HepG2 (cell line): ENCODE results near the gene OST4. TPM values are rescaled to one million over a fixed set of nuclear protein-coding genes. Genes with fewer than 3 reads are reported as not detected.

Experiments used
- BATF2 ChIP-seq: sonication (generic); formaldehyde crosslinking; IDR thresholded peaks from 2 replicates; pipeline ENCODE4 v1.8.0; 2022; ENCODE audit warnings: mild to moderate bottlenecking, missing genetic modification reagents, moderate library complexity
- CENPX ChIP-seq: sonication (generic); formaldehyde crosslinking; IDR thresholded peaks from 2 replicates; pipeline ENCODE4 v1.9.0; 2021; ENCODE audit warnings: mild to moderate bottlenecking, missing genetic modification reagents, moderate library complexity
- HNRNPL ChIP-seq: fragments of 200-400 bp; formaldehyde crosslinking; IDR thresholded peaks from 2 replicates; pipeline ENCODE4 v1.6.1; 2017; ENCODE audit warnings: mild to moderate bottlenecking, low read depth, low read length
- POGK ChIP-seq: sonication (generic); formaldehyde crosslinking; conservative IDR thresholded peaks from 2 replicates; pipeline ENCODE4 v1.8.0; 2022; ENCODE audit warnings: mild to moderate bottlenecking, moderate library complexity, missing genetic modification reagents
- SMAD9 ChIP-seq: sonication (generic); formaldehyde crosslinking; IDR thresholded peaks from 2 replicates; pipeline ENCODE4 v1.5.1; 2020; ENCODE audit warnings: mild to moderate bottlenecking, missing genetic modification reagents
- SP1 ChIP-seq, 2 experiments: fragments of 450-650 bp in 1 of 2; sonication (generic) in 1 of 2; formaldehyde crosslinking in 1 of 2; IDR thresholded peaks; 2 replicates each; pipeline versions ENCODE4 v1.4.0 to v1.6.1; 2016 to 2020; ENCODE audit warnings: missing genetic modification reagents in 1 of 2
- STAT5B ChIP-seq: sonication (generic); formaldehyde crosslinking; IDR thresholded peaks from 2 replicates; pipeline ENCODE4 v1.4.0; 2020; ENCODE audit warnings: missing genetic modification reagents
- XBP1 ChIP-seq: sonication (generic); formaldehyde crosslinking; IDR thresholded peaks from 2 replicates; pipeline ENCODE4 v1.5.0; 2020; ENCODE audit warnings: missing genetic modification reagents
- ZBTB42 ChIP-seq: sonication (generic); formaldehyde crosslinking; IDR thresholded peaks from 2 replicates; pipeline ENCODE4 v1.5.0; 2020; ENCODE audit warnings: mild to moderate bottlenecking, missing genetic modification reagents
- ZBTB43 ChIP-seq: sonication (generic); formaldehyde crosslinking; conservative IDR thresholded peaks from 2 replicates; pipeline ENCODE4 v1.4.0; 2020; ENCODE audit warnings: missing genetic modification reagents
- ZMAT5 ChIP-seq: sonication (generic); formaldehyde crosslinking; IDR thresholded peaks from 2 replicates; pipeline ENCODE4 v1.5.0; 2020; ENCODE audit warnings: mild to moderate bottlenecking, low read depth, missing genetic modification reagents, borderline replicate concordance
- ZMYM2 ChIP-seq: sonication (generic); formaldehyde crosslinking; IDR thresholded peaks from 2 replicates; pipeline ENCODE4 v1.8.0; 2022; ENCODE audit warnings: mild to moderate bottlenecking, missing genetic modification reagents
- ZNF138 ChIP-seq: sonication (generic); formaldehyde crosslinking; IDR thresholded peaks from 2 replicates; pipeline ENCODE4 v1.5.0; 2020; ENCODE audit warnings: mild to moderate bottlenecking, low read depth, missing genetic modification reagents
- ZNF232 ChIP-seq: sonication (generic); formaldehyde crosslinking; IDR thresholded peaks from 2 replicates; pipeline ENCODE4 v1.4.0; 2020; ENCODE audit warnings: missing genetic modification reagents, borderline replicate concordance
- ZNF282 ChIP-seq: fragments of 450-650 bp; IDR thresholded peaks from 2 replicates; pipeline ENCODE4 v1.6.1; 2018; ENCODE audit not compliant: partially characterized antibody
- ZNF33A ChIP-seq: sonication (generic); formaldehyde crosslinking; IDR thresholded peaks from 2 replicates; pipeline ENCODE4 v1.5.1; 2020; ENCODE audit warnings: missing genetic modification reagents, mild to moderate bottlenecking, moderate library complexity, borderline replicate concordance
- ZNF34 ChIP-seq: sonication (generic); formaldehyde crosslinking; IDR thresholded peaks from 2 replicates; pipeline ENCODE4 v1.4.0; 2020; ENCODE audit warnings: mild to moderate bottlenecking, missing genetic modification reagents, borderline replicate concordance
- ZNF468 ChIP-seq: sonication (generic); formaldehyde crosslinking; IDR thresholded peaks from 2 replicates; pipeline ENCODE4 v1.8.0; 2022; ENCODE audit warnings: mild to moderate bottlenecking, moderate library complexity, missing genetic modification reagents
- ZSCAN12 ChIP-seq: sonication (generic); formaldehyde crosslinking; IDR thresholded peaks from 2 replicates; pipeline ENCODE4 v1.9.0; 2021; ENCODE audit warnings: mild to moderate bottlenecking, missing genetic modification reagents
- ZSCAN5A ChIP-seq: sonication (generic); formaldehyde crosslinking; IDR thresholded peaks from 2 replicates; pipeline ENCODE4 v1.8.0; 2022; ENCODE audit warnings: mild to moderate bottlenecking, missing genetic modification reagents, borderline replicate concordance
- polyA plus RNA-seq, 8 experiments: library from polyadenylated mRNA; depleted of rRNA in 3 of 8; stranded (reverse) in 7 of 8; unstranded in 1 of 8; fragments of >200 nt; fragmentation: Illumina TruSeq in 4 of 8; extraction: Trizol in 4 of 8; gene quantifications; 2 replicates each; pipeline versions ENCODE4 v1.2.1 to v1.2.3, GENCODE V29; 2011 to 2016; ENCODE audit warnings: low read depth in 4 of 8, missing spikeins in 1 of 8, mixed read lengths in 1 of 8; ENCODE audit not compliant: insufficient read depth in 1 of 8
- total RNA-seq, 5 experiments: library from RNA; depleted of rRNA; stranded (reverse); fragments of >200 nt; fragmentation: Illumina TruSeq; extraction: Trizol; gene quantifications; 2 replicates each; pipeline ENCODE4 v1.2.3, GENCODE V29; 2016; ENCODE audit warnings: low read depth in 1 of 5

The OST4 gene
- total and polyA plus RNA-seq, 2 of the 13 experiments (the other 11 are each of a cell fraction or from before 2014, with no cell fraction given), result 498 to 584 TPM

- 0 out of 2 replicates have a peak, but pooled peaks have one; percentile 91 for TF ChIP-seq ZSCAN5A (CRISPR knock-in tag)
- 0 out of 2 replicates have a peak, but pooled peaks have one; percentile 36 for TF ChIP-seq HNRNPL
- TF ChIP-seq SMAD9 (CRISPR knock-in tag), result peak; percentile 91; the same call in 1 of the 2 replicates
- peak; percentile 97 for TF ChIP-seq ZNF138 (CRISPR knock-in tag)
- peak; percentile 95 for TF ChIP-seq ZMYM2 (CRISPR knock-in tag)
- TF ChIP-seq ZMAT5 (CRISPR knock-in tag), result no peak
- peak; percentile 76 for TF ChIP-seq POGK (CRISPR knock-in tag)
- TF ChIP-seq ZSCAN12 (CRISPR knock-in tag), result peak; percentile 93; the same call in 1 of the 2 replicates
- peak; percentile 100 for TF ChIP-seq ZBTB42 (CRISPR knock-in tag)
- peak; percentile 64; the same call in 1 of the 2 replicates for TF ChIP-seq ZNF34 (CRISPR knock-in tag)
- peak; percentile 98 for TF ChIP-seq ZNF232 (CRISPR knock-in tag)
- TF ChIP-seq ZNF468 (CRISPR knock-in tag), result no peak; the same call in 1 of the 2 replicates
- TF ChIP-seq ZBTB43 (CRISPR knock-in tag), result peak; percentile 94
- TF ChIP-seq BATF2 (CRISPR knock-in tag), result peak; percentile 97
- no peak for TF ChIP-seq CENPX (CRISPR knock-in tag)
- no peak for TF ChIP-seq ZNF282
- peak; percentile 61; the same call in 1 of the 2 replicates for TF ChIP-seq ZNF33A (CRISPR knock-in tag)
- TF ChIP-seq SP1 (IDR thresholded peaks at IDR 0.05), result no peak
- TF ChIP-seq SP1 (CRISPR knock-in tag; IDR thresholded peaks at IDR 0.05), result peak; percentile 60
- peak; percentile 49 for TF ChIP-seq STAT5B (CRISPR knock-in tag)
- TF ChIP-seq XBP1 (CRISPR knock-in tag), result 0 out of 2 replicates have a peak, but pooled peaks have one; percentile 64
Observed at GRCh38 chr2:27050996-27051901, 20.2 kb downstream of the OST4 start, which contains the start of gene AGBL5 (continued).
